Osteoblast (primary cell): ENCODE results near the gene IL16. TPM values are rescaled to one million over a fixed set of nuclear protein-coding genes. Genes with fewer than 3 reads are reported as not detected.

Experiments used
- DNase-seq: peaks from one replicate; pipeline ENCODE4 v3.0.0; 2011; ENCODE audit warnings: low spot score, mixed read lengths; ENCODE audit not compliant: insufficient read length; ENCODE audit errors: missing footprints
- H2AFZ ChIP-seq: 2 replicates; pipeline ENCODE4 v1.6.0; 2011; ENCODE audit warnings: mild to moderate bottlenecking, low read length
- H3K27ac ChIP-seq: 2 replicates; pipeline ENCODE4 v1.5.1; 2011; ENCODE audit warnings: mild to moderate bottlenecking, low read depth, low read length, moderate library complexity
- H3K27me3 ChIP-seq: 2 replicates; pipeline ENCODE4 v1.6.0; 2012; ENCODE audit warnings: mild to moderate bottlenecking, control low read depth, inconsistent platforms, low read length, moderate library complexity; ENCODE audit not compliant: insufficient read depth
- H3K36me3 ChIP-seq: 2 replicates; pipeline ENCODE4 v1.5.1; 2011; ENCODE audit warnings: mild to moderate bottlenecking, low read length, control low read depth, moderate library complexity; ENCODE audit not compliant: insufficient read depth
- H3K4me1 ChIP-seq: 2 replicates; pipeline ENCODE4 v1.5.1; 2011; ENCODE audit warnings: mild to moderate bottlenecking, low read length, control low read depth, moderate library complexity; ENCODE audit not compliant: insufficient read depth
- H3K4me2 ChIP-seq: 2 replicates; pipeline ENCODE4 v1.6.0; 2011; ENCODE audit warnings: mild to moderate bottlenecking, low read length; ENCODE audit not compliant: insufficient read depth
- H3K4me3 ChIP-seq: fragments of 200-600 bp; sonication (generic); 3 replicates; pipeline ENCODE4 v1.5.1; 2012; ENCODE audit warnings: mild to moderate bottlenecking, low read length, inconsistent platforms; ENCODE audit not compliant: insufficient read depth
- H3K79me2 ChIP-seq: 2 replicates; pipeline ENCODE4 v1.6.0; 2012; ENCODE audit warnings: mild to moderate bottlenecking, low read length, control low read depth, inconsistent platforms; ENCODE audit not compliant: insufficient read depth
- H3K9me3 ChIP-seq: 2 replicates; pipeline ENCODE4 v1.5.1; 2011; ENCODE audit warnings: low read depth, low read length, control low read depth
- H4K20me1 ChIP-seq: 2 replicates; pipeline ENCODE4 v1.6.0; 2012; ENCODE audit warnings: mild to moderate bottlenecking, low read length, control low read depth; ENCODE audit not compliant: insufficient read depth
- CTCF ChIP-seq: IDR thresholded peaks from 2 replicates; pipeline ENCODE4 v1.5.1; 2011; ENCODE audit warnings: mild to moderate bottlenecking, low read depth, low read length, moderate library complexity; ENCODE audit errors: extremely low read depth
- total RNA-seq: library from RNA; depleted of rRNA; stranded (reverse); fragments of >200 nt; gene quantifications from 2 replicates; pipeline ENCODE4 v1.2.3, GENCODE V29; 2012

The IL16 gene
- total RNA-seq, 1 donor = 6.5 TPM

GRCh38 chr15:81274931-81275707 lies 78.4 kb downstream of the IL16 start:
- H3K36me3 ChIP-seq = no peaks in the 10 kb centered on the region
- no peaks in the 10 kb centered on the region for H3K79me2 ChIP-seq
- no peak overlapping the region for H3K4me3 ChIP-seq
- H2AFZ ChIP-seq = peak overlapping the region; percentile 36
- peak; percentile 84 for TF ChIP-seq CTCF
- no peaks in the 10 kb centered on the region for H4K20me1 ChIP-seq
- no peaks in the 10 kb centered on the region for H3K27me3 ChIP-seq
- H3K27ac ChIP-seq = no peak overlapping the region
- peak; percentile 87 for DNase-seq
- no peaks in the 10 kb centered on the region for H3K9me3 ChIP-seq
- peak overlapping the region; percentile 10 for H3K4me2 ChIP-seq
- peaks cover 18% of the 10 kb centered on the region for H3K4me1 ChIP-seq

- Histone ChIP-seq H3K4me3 (no peak overlapping the region), H3K36me3 (no peaks in the 10 kb centered on the region), H3K9me3 (no peaks in the 10 kb centered on the region), H3K27ac (no peak overlapping the region), H4K20me1 (no peaks in the 10 kb centered on the region), H3K27me3 (no peaks in the 10 kb centered on the region), H3K4me2 (peak overlapping the region; percentile 10), H3K79me2 (no peaks in the 10 kb centered on the region), H3K4me1 (peaks cover 10% of the 10 kb centered on the region), H2AFZ (peak overlapping the region; percentile 47)
- no peak for TF ChIP-seq CTCF
- DNase-seq = no peak
These were observed 79.2 kb downstream of the IL16 start for GRCh38 chr15:81275711-81276392.

GRCh38 chr15:81276967-81277366 lies 80.3 kb downstream of the IL16 start:
- Histone ChIP-seq H4K20me1 (no peaks in the 10 kb centered on the region), H3K4me2 (no peak overlapping the region), H3K4me3 (no peak overlapping the region), H3K27ac (no peak overlapping the region), H3K36me3 (no peaks in the 10 kb centered on the region), H3K4me1 (peaks cover 9% of the 10 kb centered on the region), H3K27me3 (peaks cover 3% of the 10 kb centered on the region), H3K79me2 (no peaks in the 10 kb centered on the region), H3K9me3 (no peaks in the 10 kb centered on the region), H2AFZ (no peak overlapping the region)
- TF ChIP-seq CTCF = no peak
- DNase-seq = no peak

- Histone ChIP-seq H2AFZ (no peak overlapping the region), H3K4me2 (no peak overlapping the region), H3K36me3 (no peaks in the 10 kb centered on the region), H3K4me3 (no peak overlapping the region), H3K9me3 (no peaks in the 10 kb centered on the region), H3K4me1 (peaks cover 9% of the 10 kb centered on the region), H3K27me3 (peaks cover 3% of the 10 kb centered on the region), H4K20me1 (no peaks in the 10 kb centered on the region), H3K79me2 (no peaks in the 10 kb centered on the region), H3K27ac (no peak overlapping the region)
- TF ChIP-seq CTCF = no peak
- DNase-seq = no peak
These were observed 81.2 kb downstream of the IL16 start for GRCh38 chr15:81277851-81278250.
